NT2/D1 (cell line): ENCODE results near the gene KRTAP4-1.

Source experiments
- YY1 ChIP-seq: IDR thresholded peaks from 2 replicates; pipeline ENCODE4 v1.6.1; 2011; ENCODE audit not compliant: insufficient read length, insufficient read depth
- ZNF274 ChIP-seq: IDR thresholded peaks from 2 replicates; pipeline ENCODE4 v1.6.1; 2011; ENCODE audit warnings: mild to moderate bottlenecking, low read depth, low read length

DNA sequence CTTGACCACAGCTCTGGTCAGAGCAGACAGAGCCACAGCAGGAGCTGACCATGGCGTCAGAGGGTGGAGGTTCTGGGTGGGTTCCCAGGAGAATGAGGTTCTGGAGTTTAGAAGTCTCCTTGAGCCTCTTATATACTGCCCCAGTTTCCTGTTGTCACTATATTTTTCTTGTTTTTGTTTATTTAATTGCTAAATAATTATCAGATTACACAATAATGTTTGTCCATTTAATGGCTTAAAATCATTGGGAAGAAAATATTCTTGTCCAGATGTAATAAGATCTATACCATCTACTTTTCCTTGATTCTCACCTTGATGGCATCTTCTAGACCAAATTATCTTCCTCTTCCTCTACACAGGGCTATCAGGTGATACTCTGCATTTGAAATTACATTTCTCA, 16.6 kb downstream of the KRTAP4-1 start, which contains the start of gene KRTAP4-3:
- no peak for TF ChIP-seq ZNF274
- TF ChIP-seq YY1 = no peak
